Measurements from ENCODE around the gene TMOD1.

GRCh38 chr9:97623946-97624345, 122.5 kb downstream of the TMOD1 start:
- TF ChIP-seq CTCF (conservative IDR thresholded peaks at IDR 0.05; ENCODE audit: low read length) (no peak), EZH2phosphoT487 (IDR thresholded peaks at IDR 0.05; ENCODE audit: borderline replicate concordance, low read depth, low read length) (no peak)

Data from OCI-LY7 (cell line).